Mucosa of descending colon (tissue), 3 donors: ENCODE results near the gene PWWP2B. TPM values are rescaled to one million over a fixed set of nuclear protein-coding genes. Genes with fewer than 3 reads are reported as not detected.

Experiments
- ATAC-seq: fragments of 200-7000 bp; cut with Tn5 transposase; one replicate; pipeline ENCODE4 v1.9.1; 2020; ENCODE audit warnings: mild to moderate bottlenecking, moderate library complexity
- DNase-seq, 3 donors: peaks; one replicate each; pipeline ENCODE4 v3.0.0-alpha.2; 2020
- H3K36me3 ChIP-seq: fragments of 200-600 bp; one replicate; pipeline ENCODE4 v1.8.0; 2021; ENCODE audit warnings: low read depth, mild to moderate bottlenecking
- H3K4me1 ChIP-seq: fragments of 200-600 bp; one replicate; pipeline ENCODE4 v1.8.0; 2021; ENCODE audit warnings: low read depth, mild to moderate bottlenecking
- H3K4me3 ChIP-seq: fragments of 200-600 bp; one replicate; pipeline ENCODE4 v1.8.0; 2021; ENCODE audit warnings: mild to moderate bottlenecking
- H3K9me3 ChIP-seq: fragments of 200-600 bp; one replicate; pipeline ENCODE4 v1.8.0; 2021; ENCODE audit warnings: mild to moderate bottlenecking
- intact Hi-C, 2 donors: fragments of 100-400 bp; cut with DNase I in 1 of 2; cut with micrococcal nuclease in 1 of 2; formaldehyde crosslinking; loops; one replicate each; pipeline versions ENCODE4 v1.11.0 to v1.11.1; 2022; cut with DNase I, micrococcal nuclease
- total RNA-seq, 3 donors: library from RNA; stranded (reverse); fragmentation: NEBNext Ultra II Directional in 2 of 3; extraction: Animal tissue kit (Norgen Biotek cat#: 25700) in 2 of 3; gene quantifications; one replicate each; pipeline versions ENCODE4 v1.2.1 to v1.2.4, GENCODE V29; 2021 to 2023
- TF ChIP-seq, protein P1 (sequence below): fragments of 200-600 bp; IDR thresholded peaks from one replicate; pipeline ENCODE4 v1.8.0; 2022; ENCODE audit warnings: antibody characterized with exemption, mild to moderate bottlenecking
- donor health status: DM: no; HTN: no; CAD: no; lungs with moderate emphysema.
- donor health status: DM: no; HTN: no; CAD: no.
- donor health status: DM: no; HTN: yes; CAD: no.

PWWP2B gene
- total RNA-seq, 3 donors from 2014 or later = 37.7 to 55.6 (median 41.7) TPM

DNA sequence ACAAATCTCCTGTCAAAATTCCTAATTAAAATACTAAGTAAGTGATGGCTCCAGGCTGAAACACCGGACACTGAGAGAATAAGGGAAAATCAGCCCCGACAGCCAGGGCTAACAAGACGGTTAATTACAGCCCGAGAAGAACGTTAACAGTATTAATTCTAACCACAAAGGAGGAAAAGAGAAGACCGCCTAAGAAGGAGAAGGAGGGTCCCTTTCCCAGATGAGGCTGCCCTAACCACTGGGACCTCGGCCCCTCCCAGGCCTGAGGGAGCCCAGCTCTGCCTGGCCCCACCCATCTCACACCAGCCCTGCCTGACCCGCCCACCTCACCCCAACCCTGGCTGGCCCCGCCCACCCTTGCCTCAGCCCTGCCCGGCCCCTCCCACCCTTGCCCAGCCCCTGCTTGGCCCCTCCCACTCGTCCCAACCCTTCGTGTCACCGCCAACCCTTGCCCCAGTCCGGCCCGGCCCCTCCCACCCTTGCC is 51.3 kb downstream of the PWWP2B start:
- DNase-seq (peak; percentile 89 to 93 (median 90)), ATAC-seq (peak; percentile 65)
- H3K9me3 ChIP-seq = no peaks in the 10 kb centered on the region
- no peaks in the 10 kb centered on the region for H3K36me3 ChIP-seq
- TF ChIP-seq, protein P1, sequence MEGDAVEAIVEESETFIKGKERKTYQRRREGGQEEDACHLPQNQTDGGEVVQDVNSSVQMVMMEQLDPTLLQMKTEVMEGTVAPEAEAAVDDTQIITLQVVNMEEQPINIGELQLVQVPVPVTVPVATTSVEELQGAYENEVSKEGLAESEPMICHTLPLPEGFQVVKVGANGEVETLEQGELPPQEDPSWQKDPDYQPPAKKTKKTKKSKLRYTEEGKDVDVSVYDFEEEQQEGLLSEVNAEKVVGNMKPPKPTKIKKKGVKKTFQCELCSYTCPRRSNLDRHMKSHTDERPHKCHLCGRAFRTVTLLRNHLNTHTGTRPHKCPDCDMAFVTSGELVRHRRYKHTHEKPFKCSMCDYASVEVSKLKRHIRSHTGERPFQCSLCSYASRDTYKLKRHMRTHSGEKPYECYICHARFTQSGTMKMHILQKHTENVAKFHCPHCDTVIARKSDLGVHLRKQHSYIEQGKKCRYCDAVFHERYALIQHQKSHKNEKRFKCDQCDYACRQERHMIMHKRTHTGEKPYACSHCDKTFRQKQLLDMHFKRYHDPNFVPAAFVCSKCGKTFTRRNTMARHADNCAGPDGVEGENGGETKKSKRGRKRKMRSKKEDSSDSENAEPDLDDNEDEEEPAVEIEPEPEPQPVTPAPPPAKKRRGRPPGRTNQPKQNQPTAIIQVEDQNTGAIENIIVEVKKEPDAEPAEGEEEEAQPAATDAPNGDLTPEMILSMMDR = no peak
- intact Hi-C loops = no loop called here
- H3K4me1 ChIP-seq = peaks cover 42% of the 10 kb centered on the region
- no peak overlapping the region for H3K4me3 ChIP-seq

DNA sequence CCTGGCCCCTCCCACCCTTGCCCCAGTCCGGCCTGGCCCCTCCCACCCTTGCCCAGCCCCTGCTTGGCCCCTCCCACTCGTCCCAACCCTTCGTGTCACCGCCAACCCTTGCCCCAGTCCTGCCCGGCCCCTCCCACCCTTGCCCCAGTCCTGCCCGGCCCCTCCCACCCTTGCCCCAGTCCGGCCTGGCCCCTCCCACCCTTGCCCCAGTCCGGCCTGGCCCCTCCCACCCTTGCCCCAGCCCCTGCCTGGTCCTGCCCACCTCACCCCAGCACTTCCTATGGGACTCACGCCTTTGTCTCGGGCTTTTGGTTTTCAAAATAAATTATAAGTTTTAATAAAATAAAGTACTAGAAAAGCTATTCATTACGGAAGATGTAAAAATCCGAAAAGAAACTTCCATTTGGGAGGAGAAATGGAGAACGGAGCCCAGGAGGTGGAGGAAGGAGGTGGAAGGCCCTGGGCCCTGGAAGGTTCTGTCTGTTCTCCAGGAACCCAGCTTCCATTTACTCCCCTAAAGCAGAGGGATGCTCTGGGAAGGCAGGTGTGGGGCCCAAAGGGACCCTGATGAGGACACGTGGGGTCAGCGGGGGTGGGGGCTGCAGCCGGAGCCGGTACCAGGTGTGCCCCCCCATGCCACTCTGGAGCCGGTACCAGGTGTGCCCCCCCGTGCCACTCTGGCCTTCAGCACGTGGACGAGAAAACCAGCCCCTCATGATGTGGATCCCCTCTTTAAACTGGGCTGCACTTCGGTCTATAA is 52.2 kb downstream of the PWWP2B start:
- Histone ChIP-seq H3K4me1 (peaks cover 50% of the 10 kb centered on the region), H3K9me3 (no peaks in the 10 kb centered on the region), H3K4me3 (no peak overlapping the region), H3K36me3 (no peaks in the 10 kb centered on the region)
- ATAC-seq = peak; percentile 19
- intact Hi-C loops = no loop called here
- DNase-seq = peak; percentile 84 to 90 (median 89)
- TF ChIP-seq, protein P1 = no peak

DNA sequence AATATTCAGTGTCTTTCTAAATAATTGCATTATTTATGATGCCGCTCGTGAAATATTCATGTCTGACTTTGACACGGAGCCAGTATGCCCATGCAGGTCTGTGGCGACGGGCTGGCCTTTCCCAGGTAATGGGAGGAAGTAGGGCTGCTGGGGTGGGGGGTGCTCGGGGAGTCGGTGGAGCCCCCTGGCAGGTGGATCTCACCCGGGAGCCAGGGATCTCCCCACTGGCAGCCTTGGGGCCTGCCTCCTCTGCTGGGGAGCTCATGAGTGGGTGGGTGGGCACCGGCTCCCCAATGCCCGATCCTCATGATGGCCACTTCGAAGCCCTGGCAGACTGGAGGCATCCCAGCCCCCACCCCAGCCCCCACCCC is 52.8 kb downstream of the PWWP2B start:
- Histone ChIP-seq H3K4me1 (peaks cover 52% of the 10 kb centered on the region), H3K36me3 (no peaks in the 10 kb centered on the region), H3K4me3 (no peak overlapping the region), H3K9me3 (no peaks in the 10 kb centered on the region)
- peak in 2 of 3 donors; percentile 56 to 72 for DNase-seq
- intact Hi-C loops = loop anchor here in 1 of 2 donors (5.0 to 10.0 kb wide), 2 partner anchors 62 to 225 kb away; no protein-coding TSS in a partner anchor
- TF ChIP-seq, protein P1 = no peak
- ATAC-seq = no peak

DNA sequence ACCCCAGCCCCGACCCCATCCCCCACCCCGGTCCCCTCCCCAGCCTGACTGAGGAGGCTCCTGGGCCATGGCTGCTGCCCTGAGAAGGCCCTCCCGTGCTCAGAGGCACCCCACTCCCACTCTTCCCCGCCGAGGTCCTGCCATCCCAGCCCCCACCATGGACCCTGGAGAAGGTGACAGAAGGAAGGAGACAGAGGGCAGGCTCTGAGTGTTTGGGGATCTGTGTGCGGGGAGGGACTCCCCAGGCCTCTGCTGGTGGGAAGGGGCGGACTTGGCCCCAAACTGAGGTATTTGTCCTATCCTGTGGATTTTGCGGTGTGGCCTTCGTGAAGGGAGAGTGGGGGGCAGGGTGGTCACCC is 53.4 kb downstream of the PWWP2B start:
- TF ChIP-seq, protein P1 = no peak

DNA sequence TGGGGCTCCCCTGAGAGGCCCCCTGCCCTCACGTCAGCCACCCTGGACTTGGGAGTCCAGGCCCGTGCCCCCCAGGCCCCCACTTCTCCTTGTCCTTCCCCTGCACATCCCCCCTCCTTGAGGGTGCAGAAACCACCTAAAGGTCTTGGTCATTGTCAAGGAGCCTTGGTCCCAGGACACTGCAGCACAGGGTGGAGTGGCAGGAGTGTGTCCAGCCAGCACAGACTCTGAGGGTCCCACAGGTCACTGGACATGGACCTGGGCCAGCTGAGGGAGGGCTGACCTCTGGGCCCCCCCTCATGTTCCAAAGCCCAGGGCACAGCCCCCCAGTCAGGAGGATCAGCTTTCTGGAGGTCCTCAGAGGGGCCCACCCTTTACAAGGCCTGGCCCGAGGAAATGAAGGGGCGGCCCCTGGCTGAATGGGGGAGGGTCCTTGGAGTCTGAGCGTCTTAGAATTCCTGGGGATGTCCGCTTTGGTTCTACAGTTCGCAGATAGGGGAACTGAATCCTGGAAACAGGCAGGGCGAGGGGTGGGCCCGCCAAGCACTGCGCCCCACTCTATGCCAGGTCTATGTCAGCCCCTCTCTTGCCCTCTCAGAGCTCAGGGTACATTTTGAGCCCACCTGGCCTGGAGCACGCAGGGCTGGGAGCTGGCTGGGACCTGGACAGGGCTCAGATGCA is 54.0 kb downstream of the PWWP2B start:
- intact Hi-C loops = loop anchor here in 1 of 2 donors (5.0 to 10.0 kb wide), 2 partner anchors 64 to 226 kb away; no protein-coding TSS in a partner anchor
- peaks cover 63% of the 10 kb centered on the region for H3K4me1 ChIP-seq
- no peak overlapping the region for H3K4me3 ChIP-seq
- H3K9me3 ChIP-seq = no peaks in the 10 kb centered on the region
- DNase-seq (peak in 2 of 3 donors; percentile 53 to 57), ATAC-seq (no peak)
- H3K36me3 ChIP-seq = no peaks in the 10 kb centered on the region
- TF ChIP-seq, protein P1 = no peak

More for the DNA sequence above, 53.4 kb downstream of the PWWP2B start:
- H3K36me3 ChIP-seq = no peaks in the 10 kb centered on the region
- intact Hi-C loops = loop anchor here in 1 of 2 donors (5.0 to 10.0 kb wide), 2 partner anchors 63 to 226 kb away; no protein-coding TSS in a partner anchor
- ATAC-seq (no peak), DNase-seq (peak in 2 of 3 donors; percentile 50 to 56)
- peaks cover 58% of the 10 kb centered on the region for H3K4me1 ChIP-seq
- H3K4me3 ChIP-seq = no peak overlapping the region
- H3K9me3 ChIP-seq = no peaks in the 10 kb centered on the region
